ENCODE data around the gene NTHL1.

The NTHL1 gene

GRCh38 chr16:2047330-2048115 is at the start of gene NTHL1, which contains the start of gene TSC2:
NTHL1 (minus strand) TSS chr16:2047834; CDS start chr16:2047823, 11 bp downstream.
TSC2 (plus strand) TSS chr16:2047985; CDS start chr16:2048616, 631 bp downstream.
- peak; percentile 98 for DNase-seq

GRCh38 chr16:2096853-2097595 is 49.4 kb upstream of the NTHL1 start:
- no peak for DNase-seq

DNA sequence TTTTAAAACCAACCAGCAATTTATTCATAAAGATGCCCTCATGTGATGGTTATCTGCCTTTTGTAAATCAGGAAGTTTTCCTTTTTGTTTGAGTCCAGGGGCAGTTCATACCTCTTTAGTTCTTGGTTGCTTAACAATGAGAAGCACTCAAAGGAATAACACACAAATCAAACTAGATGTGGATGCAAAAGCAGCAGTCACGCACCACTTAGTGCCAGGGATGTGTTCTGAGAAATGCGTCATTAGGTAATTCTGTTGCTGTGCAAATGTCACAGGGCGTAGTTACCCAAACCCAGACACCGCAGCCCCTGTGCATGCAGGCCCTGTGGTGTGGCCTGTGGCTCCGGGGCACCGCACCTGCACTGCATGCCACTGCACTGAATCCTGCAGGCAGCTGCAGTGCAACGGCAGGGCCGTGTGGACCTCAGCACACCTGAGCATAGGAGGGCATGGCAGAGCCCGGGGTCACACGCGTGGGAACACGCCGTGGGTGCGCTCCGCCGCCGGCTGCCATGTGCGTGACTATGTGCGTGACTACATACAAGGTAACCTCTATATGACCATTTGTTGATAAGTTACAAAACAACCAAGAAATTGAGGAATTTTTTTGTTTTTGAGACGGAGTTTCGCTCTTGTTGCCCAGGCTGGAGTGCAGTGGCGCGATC is 48.4 kb upstream of the NTHL1 start:
- DNase-seq = no peak

DNA sequence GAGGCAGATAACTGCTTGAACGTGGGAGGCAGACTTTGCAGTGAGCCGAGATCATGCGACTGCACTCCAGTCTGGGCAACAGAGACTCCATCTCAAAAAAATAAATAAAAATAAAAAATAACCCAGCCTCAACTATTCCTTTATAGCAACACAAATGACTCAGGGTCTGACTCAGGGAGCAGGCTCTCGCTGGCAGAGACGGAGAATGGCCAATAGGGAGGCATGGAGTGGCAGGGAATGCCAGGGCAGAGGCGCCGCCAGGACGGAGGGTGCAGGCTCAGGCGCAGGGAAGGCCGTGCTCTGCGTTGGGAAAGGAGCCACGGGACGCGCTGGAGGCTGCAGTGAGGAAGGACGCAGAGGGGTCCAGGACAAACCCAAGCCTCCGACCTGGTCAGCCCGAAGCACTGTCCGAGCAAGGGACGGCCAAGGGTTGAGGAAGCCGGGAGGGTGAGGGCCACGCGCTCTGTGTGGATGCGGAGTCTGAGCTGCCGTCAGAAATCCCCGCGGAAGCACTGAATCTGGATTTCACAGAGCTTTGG is 47.8 kb upstream of the NTHL1 start:
- no peak for DNase-seq

GRCh38 chr16:2093793-2094192 is 46.2 kb upstream of the NTHL1 start:
- no peak for DNase-seq

- DNase-seq = no peak
Measured at GRCh38 chr16:2092866-2093265, 45.2 kb upstream of the NTHL1 start.

DNA sequence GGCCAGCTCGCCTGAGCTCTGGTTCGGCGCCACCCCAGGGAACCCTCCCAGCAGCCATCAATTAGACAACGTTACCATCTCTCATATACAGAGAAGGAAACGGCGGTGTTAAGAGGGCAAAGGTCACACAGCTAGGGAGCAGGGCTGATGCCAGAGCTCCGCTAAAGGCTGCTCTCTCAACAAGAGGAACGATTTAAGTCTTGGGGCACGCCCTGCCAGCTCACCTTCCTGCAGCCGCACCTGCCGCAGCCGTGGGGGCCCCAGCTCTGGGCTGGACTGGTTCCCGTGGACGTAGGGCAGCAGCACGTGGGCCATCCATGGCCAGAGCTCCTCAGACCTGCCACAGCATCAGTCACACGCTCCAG is 44.6 kb upstream of the NTHL1 start:
- no peak for DNase-seq

DNA sequence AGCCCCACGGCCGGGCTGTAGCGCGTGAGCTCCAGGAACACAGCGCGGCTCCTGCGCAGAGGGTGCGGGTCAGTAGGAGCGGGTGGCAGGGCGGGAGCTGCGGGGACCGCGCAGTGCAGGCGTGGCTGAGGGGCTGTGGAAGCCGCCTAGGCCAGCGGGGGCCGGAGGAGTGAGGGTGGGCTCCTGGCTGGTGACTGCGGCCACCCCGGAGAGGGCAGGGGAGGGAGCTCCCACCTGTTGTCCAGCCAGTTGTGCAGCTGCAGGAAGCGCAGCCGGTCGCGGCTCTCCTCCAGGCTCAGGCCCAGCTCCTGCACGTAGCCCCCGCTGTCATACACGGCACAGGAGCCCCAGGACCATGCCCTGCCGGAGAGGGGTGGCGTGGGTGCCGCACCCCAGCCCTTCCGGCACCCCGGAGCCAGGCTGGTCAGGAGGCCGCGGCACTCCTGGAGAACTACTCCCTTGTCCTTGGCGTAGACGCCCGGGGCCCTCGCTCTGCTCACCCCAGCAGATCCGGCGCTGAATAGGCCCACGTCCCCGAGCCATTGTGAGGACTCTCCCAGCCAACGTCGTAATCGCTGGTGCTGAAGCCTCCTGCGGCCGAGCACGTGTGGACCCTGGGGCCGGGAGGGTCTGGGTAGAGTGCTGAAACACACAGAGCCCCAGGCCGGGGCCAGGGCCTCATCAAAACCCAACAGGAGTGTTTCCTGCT is 44.1 kb upstream of the NTHL1 start:
- no peak for DNase-seq

DNA sequence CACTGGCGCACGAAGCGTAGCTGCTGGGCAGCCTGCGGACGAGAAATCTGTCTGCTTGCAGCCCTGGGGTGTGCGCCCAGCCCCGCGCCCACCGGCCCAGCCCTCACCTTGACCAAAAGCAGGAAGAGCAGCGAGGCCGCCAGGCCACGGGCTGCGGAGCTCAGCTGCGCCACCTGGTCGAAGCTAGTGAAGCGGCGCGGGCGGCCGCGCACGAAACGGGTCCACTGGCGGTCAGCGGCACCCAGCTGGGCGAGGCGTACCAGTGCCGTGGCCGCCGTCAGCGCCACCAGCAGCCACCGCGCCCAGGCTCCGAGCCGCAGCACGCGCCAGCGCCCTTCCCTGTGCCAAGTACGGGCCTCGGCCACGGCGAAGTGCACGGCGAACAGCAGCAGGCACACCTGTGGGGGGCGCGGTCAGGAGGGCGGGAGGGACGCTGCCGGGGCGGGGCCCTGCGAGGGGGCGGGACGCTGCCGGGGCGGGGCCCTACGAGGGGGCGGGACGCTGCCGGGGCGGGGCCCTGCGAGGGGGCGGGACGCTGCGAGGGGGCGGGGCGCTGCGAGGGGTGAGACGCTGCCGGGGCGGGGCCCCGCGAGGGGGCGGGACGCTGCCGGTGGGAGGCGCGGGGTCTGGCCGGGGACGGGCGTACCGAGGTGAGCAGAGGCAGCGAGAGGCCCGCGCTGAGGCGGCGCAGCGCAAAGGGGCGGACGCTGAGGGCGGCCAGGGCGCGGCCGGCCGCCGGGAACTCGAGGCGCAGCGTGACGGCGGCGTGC is 43.3 kb upstream of the NTHL1 start:
- peak; percentile 51 for DNase-seq

GRCh38 chr16:2090481-2090776 is 42.8 kb upstream of the NTHL1 start:
- DNase-seq = no peak

DNA sequence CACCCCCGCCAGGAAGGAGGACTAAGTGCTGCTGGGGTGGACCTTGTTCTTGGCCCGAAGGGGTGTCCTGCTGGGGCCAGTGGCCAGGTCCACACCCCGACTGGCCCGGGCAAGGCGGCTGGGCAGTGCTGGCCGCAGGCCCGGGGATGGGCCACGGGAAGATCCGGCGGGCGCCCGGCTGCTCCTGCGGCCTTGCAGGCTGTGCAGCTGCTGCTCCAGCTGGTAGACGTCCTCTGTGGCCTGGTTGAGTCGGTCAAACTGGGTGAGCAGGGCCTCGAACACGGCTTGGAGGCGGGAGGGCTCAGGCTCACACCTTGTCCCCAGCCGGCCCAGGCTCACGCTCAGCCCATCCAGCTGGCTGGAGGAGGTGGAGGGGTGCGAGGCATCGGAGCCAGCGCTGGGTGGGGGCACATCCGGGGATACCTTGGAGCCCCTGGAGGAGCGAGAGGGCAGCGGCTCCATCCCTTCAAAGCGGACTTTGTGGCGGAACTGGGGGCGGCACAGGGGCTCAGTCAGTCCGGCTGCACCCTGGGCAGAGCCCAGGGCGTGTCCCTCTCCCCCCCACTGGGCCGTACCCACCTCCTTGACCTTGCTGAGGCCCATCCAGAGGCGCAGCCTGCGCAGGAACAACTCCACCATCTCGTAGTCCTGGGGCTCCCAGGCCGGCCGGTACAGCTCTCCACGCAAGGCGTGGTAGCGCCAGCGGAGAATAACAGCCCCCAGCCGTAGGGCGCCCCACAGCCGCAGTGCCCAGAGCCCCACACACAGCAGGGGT is 42.3 kb upstream of the NTHL1 start:
- DNase-seq = no peak

DNA sequence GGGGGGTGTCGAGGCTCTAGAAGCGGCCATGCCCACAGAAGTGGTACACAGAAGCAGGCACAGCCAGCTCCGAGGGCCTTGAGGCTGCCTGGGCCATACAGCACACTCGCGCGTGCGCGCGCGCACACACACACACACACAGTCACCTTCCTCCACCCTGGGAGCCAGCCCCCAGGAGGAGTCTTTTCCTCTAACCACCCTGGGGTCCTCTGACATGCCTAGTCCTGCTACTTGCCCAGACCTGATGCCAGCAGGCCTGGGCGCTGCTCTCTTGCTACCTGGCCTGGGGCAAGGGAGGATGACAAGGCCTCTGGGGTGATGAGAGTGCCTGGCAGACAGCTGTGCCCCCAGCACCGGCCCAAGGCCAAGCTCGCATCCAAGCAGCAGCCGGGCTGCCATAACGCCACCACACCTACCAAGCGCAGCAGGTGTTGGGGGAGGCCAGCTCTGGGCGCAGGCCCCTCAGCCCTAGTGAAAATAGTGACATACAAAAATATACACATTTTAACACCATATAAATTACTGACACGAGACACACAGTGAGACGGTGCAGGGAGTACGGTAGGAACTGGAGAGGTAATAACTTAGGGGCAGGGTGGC is 41.2 kb upstream of the NTHL1 start:
- DNase-seq = no peak

DNA sequence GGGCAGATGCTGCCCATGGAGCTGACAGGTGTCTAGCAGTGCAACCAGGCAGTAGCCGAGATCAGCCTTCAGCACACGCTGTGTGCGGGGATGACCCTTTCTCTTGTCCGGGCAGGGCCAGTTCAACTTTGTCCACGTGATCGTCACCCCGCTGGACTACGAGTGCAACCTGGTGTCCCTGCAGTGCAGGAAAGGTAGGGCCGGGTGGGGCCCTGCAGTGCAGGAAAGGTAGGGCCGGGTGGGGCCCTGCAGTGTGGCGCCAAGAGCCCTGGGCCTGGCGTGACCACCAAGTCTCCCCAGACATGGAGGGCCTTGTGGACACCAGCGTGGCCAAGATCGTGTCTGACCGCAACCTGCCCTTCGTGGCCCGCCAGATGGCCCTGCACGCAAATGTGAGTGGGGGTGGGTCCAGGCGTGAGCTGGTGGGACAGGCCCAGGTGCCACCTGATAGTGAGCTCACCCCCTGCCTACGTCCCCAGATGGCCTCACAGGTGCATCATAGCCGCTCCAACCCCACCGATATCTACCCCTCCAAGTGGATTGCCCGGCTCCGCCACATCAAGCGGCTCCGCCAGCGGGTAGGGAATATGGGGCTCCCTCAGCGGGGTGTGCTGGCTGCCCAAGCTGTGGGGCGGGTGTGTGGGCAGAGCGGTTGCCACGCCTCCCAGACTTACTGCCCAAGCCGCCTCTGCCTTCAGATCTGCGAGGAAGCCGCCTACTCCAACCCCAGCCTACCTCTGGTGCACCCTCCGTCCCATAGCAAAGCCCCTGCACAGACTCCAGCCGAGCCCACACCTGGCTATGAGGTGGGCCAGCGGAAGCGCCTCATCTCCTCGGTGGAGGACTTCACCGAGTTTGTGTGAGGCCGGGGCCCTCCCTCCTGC is 40.4 kb upstream of the NTHL1 start:
- no peak for DNase-seq

GRCh38 chr16:2086812-2087747 is 39.4 kb upstream of the NTHL1 start:
- no peak for DNase-seq

- DNase-seq = no peak
Measured at GRCh38 chr16:2086106-2086742, 38.6 kb upstream of the NTHL1 start.

DNA sequence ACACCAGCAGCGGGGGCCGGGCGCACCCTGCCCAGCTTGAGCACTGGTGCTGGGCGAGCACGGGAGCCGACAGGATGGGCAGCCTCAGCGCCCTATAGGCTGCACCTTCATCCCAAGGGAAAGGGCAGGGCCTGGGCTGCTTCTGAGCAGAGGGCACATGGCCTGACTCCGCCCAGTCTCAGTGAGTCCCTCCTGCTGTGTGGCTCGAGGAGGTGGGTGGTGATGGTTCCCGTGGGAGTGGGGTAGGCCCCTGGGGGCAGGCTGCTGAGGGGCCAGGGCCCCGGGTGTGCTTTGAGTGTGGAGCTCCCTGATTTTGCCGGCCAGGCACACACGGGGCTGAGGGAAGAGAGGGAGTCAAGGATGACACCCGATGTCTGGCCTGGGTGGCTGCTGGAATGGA is 38.0 kb upstream of the NTHL1 start:
- DNase-seq = no peak

GRCh38 chr16:2084895-2085625 is 37.4 kb upstream of the NTHL1 start:
- DNase-seq = no peak

Data from activated CD4-positive, alpha-beta T cell treated with anti-CD3 and anti-CD28 coated beads, Interleukin-2, Interleukin-6, amounts not matched to agents 100 ng/mL and 50 ng/mL, durations not matched to agents 16 hours and 8 hours (primary cell).